Measurements from ENCODE around the gene MT1G.
"Not testable (repeated sequence)": the region's sequence is repeated elsewhere in the genome, so short reads cannot be mapped to it uniquely, and the experiment has no call there.

Gene MT1G

DNA sequence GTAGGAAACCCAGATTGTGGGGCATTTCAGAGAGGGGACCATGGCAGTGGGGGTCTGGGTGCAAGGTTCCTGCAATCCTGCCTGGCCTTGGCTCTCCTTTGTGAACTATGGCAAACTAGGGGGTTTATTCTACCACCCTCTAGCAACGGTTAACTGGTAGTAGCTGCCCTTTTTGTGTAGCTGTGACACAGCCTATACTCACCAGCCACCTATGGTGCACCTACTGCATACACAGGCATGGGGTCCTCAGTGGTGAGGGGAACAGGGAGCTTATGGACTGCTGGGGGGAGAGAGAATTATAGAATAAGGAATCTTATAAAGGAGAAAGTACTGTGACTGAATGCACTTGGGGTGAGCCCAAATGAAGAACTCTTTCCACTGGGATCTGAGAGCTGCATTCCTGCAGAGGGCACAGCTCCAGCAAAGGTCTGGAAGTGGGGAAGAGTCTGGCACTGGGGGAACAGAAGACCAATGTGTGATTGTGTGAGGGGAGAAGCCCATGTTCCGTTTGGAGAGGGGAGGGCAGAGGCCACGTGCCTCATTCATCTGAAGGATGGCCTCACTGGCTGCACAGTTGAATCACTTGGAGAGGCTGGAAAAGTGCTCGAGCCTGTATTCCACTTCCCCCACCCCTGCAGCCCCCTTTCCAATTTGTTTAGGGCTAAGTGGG, 16.5 kb upstream of the MT1G start:
- no peak for DNase-seq

- DNase-seq = no peak
These were observed 15.7 kb upstream of the MT1G start for GRCh38 chr16:56683424-56684172.

DNA sequence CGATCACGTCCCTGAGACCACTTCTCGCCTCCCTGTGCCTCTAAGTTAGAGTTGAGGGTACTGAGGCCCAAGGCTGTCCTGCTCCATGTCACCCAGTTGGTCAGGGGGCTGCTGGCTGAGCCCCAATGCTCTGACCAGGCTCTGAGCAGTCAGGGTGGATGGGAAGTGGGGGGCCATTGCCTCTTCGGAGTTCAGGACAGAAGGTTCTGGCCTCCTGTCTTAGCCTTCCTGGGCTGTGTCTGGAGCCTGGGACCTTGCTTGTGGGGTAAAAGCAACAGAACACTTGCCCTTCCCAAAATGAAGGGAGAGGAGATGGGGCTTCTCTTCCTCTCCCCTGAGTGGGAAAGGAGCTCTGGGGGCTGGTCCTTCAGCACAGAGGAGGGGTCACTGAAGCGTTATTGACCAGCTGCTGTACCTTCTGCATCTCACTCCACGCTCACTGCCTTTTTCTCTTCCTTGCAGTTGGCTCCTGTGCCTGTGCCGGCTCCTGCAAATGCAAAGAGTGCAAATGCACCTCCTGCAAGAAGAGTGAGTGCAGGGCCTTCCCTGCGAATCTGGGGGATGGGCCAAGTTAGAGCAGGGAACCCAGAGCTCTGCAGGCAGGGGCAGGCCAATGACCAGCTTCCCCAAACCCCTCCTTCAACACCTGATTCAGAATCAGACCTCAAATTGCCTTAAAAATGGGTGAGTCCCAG, 15.0 kb upstream of the MT1G start:
- no peak for DNase-seq

GRCh38 chr16:56681939-56682702, 14.3 kb upstream of the MT1G start, which contains the start of gene MT1X:
TSS of gene MT1X (plus strand) at chr16:56682470. CDS start at chr16:56682541, 71 bp downstream.
- DNase-seq = peak; percentile 82

- DNase-seq = no peak
These were observed 12.0 kb upstream of the MT1G start for GRCh38 chr16:56679818-56680217.

GRCh38 chr16:56679078-56679730, 11.3 kb upstream of the MT1G start:
- DNase-seq = no peak

DNA sequence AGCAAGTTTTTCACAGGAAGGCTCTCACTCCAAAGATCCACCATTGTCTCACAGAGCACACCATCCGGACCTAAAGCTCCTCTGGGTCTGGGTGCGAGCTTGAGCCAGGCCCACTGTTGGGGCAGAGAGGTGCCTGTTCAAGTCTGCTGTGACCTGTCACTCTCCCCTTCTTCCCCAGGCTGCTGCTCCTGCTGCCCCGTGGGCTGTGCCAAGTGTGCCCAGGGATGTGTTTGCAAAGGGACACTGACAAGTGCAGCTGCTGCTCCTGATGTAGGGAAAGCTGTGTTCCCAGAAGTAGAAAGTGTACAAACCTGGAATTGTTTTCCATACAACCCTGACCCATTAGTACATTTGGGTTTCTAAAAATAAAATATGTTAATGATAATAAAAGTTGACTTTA, 9.6 kb upstream of the MT1G start:
- no peak for DNase-seq

GRCh38 chr16:56675685-56676210, 7.9 kb upstream of the MT1G start:
- peak; percentile 27 for DNase-seq

GRCh38 chr16:56674570-56674969, 6.7 kb upstream of the MT1G start:
- DNase-seq = not testable (repeated sequence)

GRCh38 chr16:56673921-56674320, 6.1 kb upstream of the MT1G start:
- peak; percentile 14 for DNase-seq

- no peak for DNase-seq
These were observed 5.1 kb upstream of the MT1G start for GRCh38 chr16:56672761-56673536.

DNA sequence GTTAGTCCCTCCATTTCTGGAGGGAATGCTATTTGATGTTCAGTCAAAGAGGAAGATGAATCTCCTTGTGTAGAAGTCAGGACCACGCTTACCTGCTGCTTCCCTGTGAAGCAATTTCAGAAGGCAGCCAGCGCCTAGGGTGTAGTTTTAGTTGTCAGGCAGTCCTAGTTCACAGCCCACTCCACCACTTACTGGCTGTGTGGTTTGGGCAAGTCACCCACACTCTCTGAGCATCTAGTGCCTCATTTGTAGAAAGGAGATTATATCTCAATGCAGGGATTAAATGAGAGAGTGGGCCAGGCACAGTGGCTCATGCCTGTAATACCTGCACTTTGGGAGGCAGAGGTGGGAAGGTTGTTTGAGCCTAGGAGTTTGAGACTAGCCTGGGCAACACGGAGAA, 4.3 kb upstream of the MT1G start:
- DNase-seq = not testable (repeated sequence)

DNA sequence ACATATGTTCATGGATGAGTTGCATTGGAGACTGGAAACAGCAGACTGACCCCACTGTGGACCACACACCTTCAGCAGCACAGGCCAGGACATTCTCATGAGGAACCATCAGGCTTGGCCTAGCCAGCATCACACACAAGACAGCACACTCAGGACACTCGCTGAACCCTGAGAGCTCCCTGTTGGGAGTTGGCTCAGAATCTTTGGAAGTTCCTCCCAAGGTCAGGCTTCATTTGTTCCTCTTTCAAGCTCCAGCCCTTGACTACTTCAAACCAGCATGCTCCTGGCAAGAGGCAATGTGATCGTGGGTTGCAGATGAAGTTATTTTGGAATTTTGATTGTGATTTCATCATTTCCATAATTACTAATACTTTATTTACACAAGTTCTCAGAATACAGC, 3.8 kb upstream of the MT1G start:
- not testable (repeated sequence) for DNase-seq

- DNase-seq = no peak
These were observed 2.7 kb upstream of the MT1G start for GRCh38 chr16:56670620-56670934.

DNA sequence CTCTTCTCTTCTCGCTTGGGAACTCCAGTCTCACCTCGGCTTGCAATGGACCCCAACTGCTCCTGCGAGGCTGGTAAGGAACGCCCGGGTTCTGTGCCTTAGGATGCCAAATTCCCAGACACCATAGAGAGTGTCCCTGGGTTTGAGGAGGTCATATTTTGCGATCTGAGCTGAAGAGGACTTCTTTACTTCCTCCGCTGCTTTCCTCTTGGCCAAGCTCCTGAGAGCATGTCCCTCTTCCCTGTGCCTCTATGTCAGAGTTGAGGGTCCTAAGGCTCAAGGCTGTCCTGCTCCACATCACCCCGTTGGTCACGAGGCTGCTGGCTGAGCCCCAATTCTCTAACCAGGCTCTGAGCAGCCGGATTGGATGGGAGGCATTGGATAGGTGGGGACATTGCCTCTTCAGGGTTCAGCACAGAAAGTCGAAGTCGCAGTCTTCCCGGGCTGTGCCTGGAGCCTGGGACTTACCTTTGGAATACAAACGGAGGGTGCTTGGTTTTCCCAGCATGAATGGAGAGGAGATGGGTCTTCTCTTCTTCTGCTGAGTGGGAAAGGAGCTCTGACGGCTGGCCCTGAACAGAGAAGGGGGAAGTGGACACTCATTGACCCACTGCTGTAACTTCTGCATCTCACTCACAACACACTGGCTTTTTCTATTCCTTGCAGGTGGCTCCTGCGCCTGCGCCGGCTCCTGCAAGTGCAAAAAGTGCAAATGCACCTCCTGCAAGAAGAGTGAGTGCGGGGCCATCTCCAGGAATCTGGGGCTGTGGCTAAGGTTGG, 2.2 kb upstream of the MT1G start:
- DNase-seq = no peak

- DNase-seq = no peak
These were observed 1.4 kb upstream of the MT1G start, which contains the start of gene MT1H for GRCh38 chr16:56669005-56669839. TSS of gene MT1H (plus strand) at chr16:56669814. CDS start at chr16:56669885, 71 bp downstream.

DNA sequence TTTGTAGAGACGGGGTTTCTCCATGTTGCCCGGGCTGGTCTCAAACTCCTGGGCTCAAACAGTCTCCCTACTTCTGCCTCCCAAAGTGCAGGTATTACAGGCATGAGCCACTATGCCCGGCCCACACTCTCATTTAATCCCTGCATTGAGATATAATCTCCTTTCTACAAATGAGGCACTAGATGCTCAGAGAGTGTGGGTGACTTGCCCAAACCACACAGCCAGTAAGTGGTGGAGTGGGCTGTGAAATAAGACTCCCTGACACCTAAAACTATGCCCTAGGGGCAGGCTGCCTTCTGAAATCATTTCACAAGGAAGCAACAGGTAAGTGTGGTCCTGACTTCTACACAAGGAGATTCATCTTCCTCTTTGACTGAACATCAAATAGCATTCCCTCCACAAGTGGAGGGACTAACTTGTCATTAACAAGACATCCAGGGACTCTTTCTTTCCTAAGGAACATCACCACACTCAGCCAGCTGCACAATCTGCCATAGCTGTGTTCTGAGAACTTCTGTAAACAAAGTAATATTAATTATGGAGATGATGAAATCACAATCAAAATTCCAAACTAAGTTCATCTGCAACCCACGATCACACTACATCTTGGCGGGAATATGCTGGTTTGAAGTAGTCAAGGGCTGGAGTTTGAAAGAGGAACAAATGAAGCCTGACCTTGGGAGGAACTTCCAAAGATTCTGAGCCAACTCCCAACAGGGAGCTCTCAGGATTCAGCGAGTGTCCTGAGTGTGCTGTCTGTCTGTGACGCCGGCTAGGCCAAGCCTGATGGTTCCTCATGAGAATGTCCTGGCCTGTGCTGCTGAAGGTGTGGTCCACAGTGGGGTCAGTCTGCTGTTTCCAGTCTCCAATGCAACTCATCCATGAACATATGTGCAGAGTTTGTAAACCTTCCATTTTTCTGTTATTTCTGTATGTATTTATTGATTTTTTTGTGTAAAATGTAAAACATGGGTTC, 2.3 kb downstream of the MT1G start:
- DNase-seq = not testable (repeated sequence)

DNA sequence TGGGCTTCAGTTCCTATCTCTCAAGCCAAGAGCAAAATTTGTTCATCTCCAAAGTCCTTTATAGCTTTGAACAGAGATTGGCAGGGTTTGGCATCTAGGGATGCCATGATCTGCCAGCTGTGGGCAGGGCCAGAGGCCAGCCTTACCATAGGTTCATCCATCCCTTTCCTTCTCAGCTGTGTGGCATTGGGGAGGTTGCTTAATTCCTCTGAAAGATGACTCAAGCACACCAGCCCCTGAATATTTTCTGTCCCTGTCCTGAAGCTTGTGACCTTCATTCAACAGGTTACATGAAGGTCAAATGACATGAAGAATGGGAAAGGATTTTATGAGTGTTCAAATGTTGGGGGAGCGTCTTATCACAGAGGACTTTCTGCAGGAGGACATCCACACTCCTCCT, 3.4 kb downstream of the MT1G start:
- no peak for DNase-seq
